SK-N-SH (cell line): ENCODE measurements around the gene PRR22. TPM values are rescaled to one million over a fixed set of nuclear protein-coding genes. Genes with fewer than 3 reads are reported as not detected.

Experiments
- CTCF ChIA-PET: fragments of 300-600, 350-600 bp; formaldehyde crosslinking; extraction: SDS; loops from one replicate; lab custom pipeline; 2021; lab: Yijun Ruan, JAX
- POLR2A ChIA-PET: fragments of 350-600 bp; sonication (Branson Sonifier 250); formaldehyde crosslinking; extraction: SDS; loops from one replicate; lab custom pipeline; 2020; ENCODE audit warnings: antibody characterized with exemption, inconsistent platforms; lab: Yijun Ruan, JAX
- DNase-seq: peaks from one replicate; pipeline ENCODE4 v3.0.0; 2012
- H2AFZ ChIP-seq: fragments of 200-600 bp; sonication (generic); 2 replicates; pipeline ENCODE4 v1.8.1; 2016; ENCODE audit warnings: antibody characterized with exemption, mild to moderate bottlenecking, low read depth
- H3F3A ChIP-seq: fragments of 200-600 bp; sonication (generic); replicated peaks from 2 replicates; pipeline ENCODE3; 2016; ENCODE audit warnings: antibody characterized with exemption, mild to moderate bottlenecking; ENCODE audit not compliant: insufficient read depth
- H3K27ac ChIP-seq, 2 experiments: fragments of 200-500 bp in 1 of 2; fragments of 200-600 bp in 1 of 2; sonication (Bioruptor generic) in 1 of 2; sonication (generic), shearing (Covaris generic) in 1 of 2; 2 replicates each; pipeline versions ENCODE4 v1.5.1 to v1.6.1; 2014 to 2016; ENCODE audit warnings: low read depth in 2 of 2, inconsistent platforms in 1 of 2, low read length in 1 of 2, mild to moderate bottlenecking in 1 of 2, mixed read lengths in 1 of 2
- H3K27me3 ChIP-seq: fragments of 200-600 bp; sonication (generic), shearing (Covaris generic); 2 replicates; pipeline ENCODE4 v1.6.1; 2016; ENCODE audit warnings: mixed run types; ENCODE audit not compliant: insufficient read depth
- H3K36me3 ChIP-seq, 2 experiments: fragments of 200-500 bp in 1 of 2; fragments of 200-600 bp in 1 of 2; sonication (Bioruptor generic) in 1 of 2; sonication (generic) in 1 of 2; replicated peaks in 1 of 2; 2 replicates each; pipeline versions ENCODE3 to v1.5.1; 2014 to 2016; ENCODE audit warnings: low read length in 1 of 2, mild to moderate bottlenecking in 1 of 2; ENCODE audit not compliant: insufficient read depth in 2 of 2, control insufficient read depth in 1 of 2
- H3K4me1 ChIP-seq, 2 experiments: fragments of 200-500 bp in 1 of 2; fragments of 200-600 bp in 1 of 2; sonication (Bioruptor generic) in 1 of 2; sonication (generic), shearing (Covaris generic) in 1 of 2; 2 replicates each; pipeline versions ENCODE4 v1.5.1 to v1.6.1; 2014 to 2016; ENCODE audit warnings: low read depth in 1 of 2, low read length in 1 of 2, mixed run types in 1 of 2; ENCODE audit not compliant: insufficient read depth in 2 of 2, control insufficient read depth in 1 of 2
- H3K4me2 ChIP-seq: fragments of 200-600 bp; sonication (generic), shearing (Covaris generic); 2 replicates; pipeline ENCODE4 v1.6.1; 2017; ENCODE audit warnings: mixed run types
- H3K4me3 ChIP-seq, 2 experiments: fragments of 200-500 bp in 1 of 2; fragments of 200-600 bp in 1 of 2; sonication (Bioruptor generic) in 1 of 2; sonication (generic), shearing (Covaris generic) in 1 of 2; 2 replicates each; pipeline versions ENCODE4 v1.5.1 to v1.8.1; 2014 to 2016; ENCODE audit warnings: low read depth in 2 of 2, inconsistent platforms in 1 of 2, low read length in 1 of 2, mild to moderate bottlenecking in 1 of 2, mixed read lengths in 1 of 2, moderate library complexity in 1 of 2
- H3K79me2 ChIP-seq: fragments of 200-600 bp; sonication (generic); 2 replicates; pipeline ENCODE4 v1.8.1; 2017; ENCODE audit warnings: mild to moderate bottlenecking; ENCODE audit not compliant: insufficient read depth
- H3K9ac ChIP-seq: fragments of 200-600 bp; sonication (generic); 2 replicates; pipeline ENCODE4 v1.6.1; 2017; ENCODE audit warnings: mixed run types
- H3K9me2 ChIP-seq: fragments of 200-600 bp; sonication (generic); 2 replicates; pipeline ENCODE4 v1.6.1; 2017; ENCODE audit warnings: mixed run types
- H3K9me3 ChIP-seq: fragments of 200-600 bp; sonication (generic); 2 replicates; pipeline ENCODE4 v1.6.1; 2017; ENCODE audit warnings: mixed run types, mild to moderate bottlenecking, moderate library complexity
- H4K20me1 ChIP-seq: fragments of 200-600 bp; sonication (generic); 2 replicates; pipeline ENCODE4 v1.6.1; 2017; ENCODE audit warnings: mild to moderate bottlenecking, mixed run types; ENCODE audit not compliant: insufficient read depth
- CTCF ChIP-seq: fragments of 200-600 bp; sonication (generic); IDR thresholded peaks from 2 replicates; pipeline ENCODE4 v1.6.1; 2017; ENCODE audit warnings: antibody characterized with exemption, mild to moderate bottlenecking, moderate library complexity
- FOXJ3 ChIP-seq: sonication (generic); formaldehyde crosslinking; IDR thresholded peaks from 2 replicates; pipeline ENCODE4 v1.5.1; 2020; ENCODE audit warnings: mild to moderate bottlenecking, missing genetic modification reagents
- FOXM1 ChIP-seq: IDR thresholded peaks from 2 replicates; pipeline ENCODE4 v1.4.0; 2012; ENCODE audit warnings: low read depth, mild to moderate bottlenecking
- MAX ChIP-seq: IDR thresholded peaks from 2 replicates; pipeline ENCODE4 v1.4.0; 2012; ENCODE audit warnings: low read depth
- MEF2A ChIP-seq: IDR thresholded peaks from 2 replicates; pipeline ENCODE4 v1.4.0; 2012; ENCODE audit warnings: low read depth, borderline replicate concordance
- NFIC ChIP-seq: IDR thresholded peaks from 2 replicates; pipeline ENCODE4 v1.4.0; 2012; ENCODE audit warnings: borderline replicate concordance
- RCOR1 ChIP-seq: fragments of 150-350 bp; IDR thresholded peaks from 2 replicates; pipeline ENCODE4 v1.6.1; 2017; ENCODE audit warnings: antibody characterized with exemption, low read length
- REST ChIP-seq: IDR thresholded peaks from 2 replicates; pipeline ENCODE4 v1.6.1; 2012; ENCODE audit warnings: mild to moderate bottlenecking, low read depth, low read length, moderate library complexity
- RXRA ChIP-seq: IDR thresholded peaks from 2 replicates; pipeline ENCODE4 v1.4.0; 2012; ENCODE audit warnings: low read depth, mild to moderate bottlenecking, borderline replicate concordance
- USF2 ChIP-seq: fragments of 150-350 bp; IDR thresholded peaks from 2 replicates; pipeline ENCODE4 v1.6.1; 2017; ENCODE audit warnings: antibody characterized with exemption, low read length, low read depth, borderline replicate concordance
- WGBS: methylation state at CpG from one replicate; pipeline ENCODE4 v1.1.6; 2017; ENCODE audit warnings: low lambda C conversion rate; 5-methylcytosine and 5-hydroxymethylcytosine counted together
- polyA plus RNA-seq, 3 experiments: library from polyadenylated mRNA; depleted of rRNA; stranded (reverse); fragments of >200 nt; gene quantifications; 2 replicates each; pipeline ENCODE4 v1.2.3, GENCODE V29; 2012

Gene PRR22
- polyA plus RNA-seq, 1 of the 3 experiments (the other 2 are of a cell fraction), result 0.82 TPM

- no peak overlapping the region for H3K27ac ChIP-seq
- no peaks in the 10 kb centered on the region for H3K36me3 ChIP-seq
- TF ChIP-seq FOXM1, result no peak
- no peak for TF ChIP-seq RXRA
- TF ChIP-seq MAX, result no peak
- no peak for TF ChIP-seq REST
- TF ChIP-seq RCOR1, result no peak
- no peak for TF ChIP-seq USF2
- DNase-seq, result peak; percentile 14
- H2AFZ ChIP-seq, result no peak overlapping the region
- no peak overlapping the region for H3K4me2 ChIP-seq
- POLR2A ChIA-PET, result no interaction called here
- H3K9me2 ChIP-seq, result no peaks in the 10 kb centered on the region
- no peak overlapping the region for H3K9ac ChIP-seq
- H3K4me3 ChIP-seq, result no peak overlapping the region
- no peaks in the 10 kb centered on the region for H3K79me2 ChIP-seq
- WGBS, result 46% methylated on average over 11 of the region's 22 CpGs
- no peaks in the 10 kb centered on the region for H3K9me3 ChIP-seq
- H4K20me1 ChIP-seq, result no peaks in the 10 kb centered on the region
- CTCF ChIA-PET, result interaction anchor here (1.0 kb wide), 1 partner anchor 9 kb away, joined by 3 read pairs; no protein-coding TSS in a partner anchor
- H3K27me3 ChIP-seq, result peaks cover 7% of the 10 kb centered on the region; the same call in 1 of the 2 replicates
- no peaks in the 10 kb centered on the region for H3F3A ChIP-seq
- H3K4me1 ChIP-seq, result peaks cover 0 to 20% of the 10 kb centered on the region in 2 experiments; a peak in 1 of 4 replicates
Measured at GRCh38 chr19:5832061-5832460, 47.5 kb upstream of the PRR22 start.

GRCh38 chr19:5831159-5831558, 46.6 kb upstream of the PRR22 start:
- no peak for TF ChIP-seq FOXJ3 (CRISPR knock-in tag)
- TF ChIP-seq CTCF, result no peak
- TF ChIP-seq NFIC, result no peak
- TF ChIP-seq MEF2A, result no peak
- Histone ChIP-seq H3K4me2 (no peak overlapping the region), H3K9me3 (no peaks in the 10 kb centered on the region)

More at GRCh38 chr19:5831159-5831558, 46.6 kb upstream of the PRR22 start:
- no peak for DNase-seq
- Histone ChIP-seq H3K27me3 (peaks cover 7% of the 10 kb centered on the region; the same call in 1 of the 2 replicates), H3F3A (no peaks in the 10 kb centered on the region), H2AFZ (no peak overlapping the region), H3K27ac (no peak overlapping the region), H3K4me3 (no peak overlapping the region), H3K9me2 (no peaks in the 10 kb centered on the region), H3K79me2 (no peaks in the 10 kb centered on the region), H3K4me1 (peaks cover 0 to 28% of the 10 kb centered on the region in 2 experiments; a peak in 1 of 4 replicates), H3K36me3 (no peaks in the 10 kb centered on the region), H4K20me1 (no peaks in the 10 kb centered on the region), H3K9ac (no peak overlapping the region)
- 71% methylated on average over 4 of the region's 9 CpGs for WGBS
- ChIA-PET POLR2A (no interaction called here), CTCF (no interaction called here)
